GM19452 (cell line): Measurements from ENCODE around the gene FBXO42.
"Not testable (repeated sequence)": the region's sequence is repeated elsewhere in the genome, so short reads cannot be mapped to it uniquely, and the experiment has no call there.

ENCODE experiments used
- ATAC-seq: cut with Tn5 transposase; IDR thresholded peaks from one replicate; pipeline ENCODE4 v1.9.1; 2021; ENCODE audit not compliant: unreplicated experiment

FBXO42 gene

GRCh38 chr1:16372535-16373285, 20.4 kb upstream of the FBXO42 start:
- ATAC-seq, result no peak

- no peak for ATAC-seq
These were observed 19.4 kb upstream of the FBXO42 start for GRCh38 chr1:16371725-16372124.

- ATAC-seq, result no peak
These were observed 17.5 kb upstream of the FBXO42 start for GRCh38 chr1:16369821-16370220.

GRCh38 chr1:16367968-16368890, 15.9 kb upstream of the FBXO42 start:
- ATAC-seq, result peak; percentile 4

GRCh38 chr1:16367258-16367967, 15.1 kb upstream of the FBXO42 start:
- ATAC-seq, result peak; percentile 57

GRCh38 chr1:16366722-16367257, 14.5 kb upstream of the FBXO42 start, which contains the start of gene SZRD1:
Gene SZRD1 (plus strand): TSS chr1:16367242. CDS start chr1:16367258, 16 bp downstream.
- ATAC-seq, result peak; percentile 74

GRCh38 chr1:16365146-16365498, 12.8 kb upstream of the FBXO42 start:
- ATAC-seq, result not testable (repeated sequence)

- no peak for ATAC-seq
These were observed 4.6 kb upstream of the FBXO42 start for GRCh38 chr1:16356867-16357266.

GRCh38 chr1:16354619-16355018, 2.3 kb upstream of the FBXO42 start:
- no peak for ATAC-seq

GRCh38 chr1:16352842-16353535, 709 bp upstream of the FBXO42 start:
- no peak for ATAC-seq

GRCh38 chr1:16351456-16351993, 755 bp downstream of the FBXO42 start:
- ATAC-seq, result no peak

- no peak for ATAC-seq
These were observed 2.4 kb downstream of the FBXO42 start for GRCh38 chr1:16349847-16350406.

GRCh38 chr1:16348414-16349182, 3.7 kb downstream of the FBXO42 start:
- no peak for ATAC-seq

GRCh38 chr1:16343276-16343675, 9.0 kb downstream of the FBXO42 start:
- not testable (repeated sequence) for ATAC-seq

- ATAC-seq, result no peak
These were observed 9.8 kb downstream of the FBXO42 start for GRCh38 chr1:16342331-16343062.

GRCh38 chr1:16340673-16341072, 11.6 kb downstream of the FBXO42 start:
- no peak for ATAC-seq

- no peak for ATAC-seq
These were observed 13.3 kb downstream of the FBXO42 start for GRCh38 chr1:16338961-16339360.

GRCh38 chr1:16334655-16335340, 17.5 kb downstream of the FBXO42 start:
- ATAC-seq, result no peak
